Fibroblast of skin of left biceps (primary cell): ENCODE results near the gene EYA4.
A peak's percentile ranks its signal among the peaks of the same experiment; 100 is the strongest.

Experiments used
- DNase-seq, 2 experiments: peaks; one replicate each; pipeline ENCODE4 v3.0.0-alpha.2; 2013; ENCODE audit warnings: low read depth in 2 of 2

EYA4 gene

GRCh38 chr6:133456439-133456838, 215.3 kb downstream of the EYA4 start:
- no peak for DNase-seq

- DNase-seq: no peak
Measured at GRCh38 chr6:133456944-133457343, 215.8 kb downstream of the EYA4 start.

GRCh38 chr6:133460101-133460500, 218.9 kb downstream of the EYA4 start:
- no peak for DNase-seq

- no peak for DNase-seq
Measured at GRCh38 chr6:133463790-133464189, 222.6 kb downstream of the EYA4 start.

GRCh38 chr6:133466680-133467079, 225.5 kb downstream of the EYA4 start:
- peak in 1 of 2 experiments; percentile 7 for DNase-seq

- DNase-seq: no peak
Measured at GRCh38 chr6:133467231-133467981, 226.2 kb downstream of the EYA4 start.

GRCh38 chr6:133467982-133468380, 226.8 kb downstream of the EYA4 start:
- no peak for DNase-seq

- no peak for DNase-seq
Measured at GRCh38 chr6:133468591-133468990, 227.4 kb downstream of the EYA4 start.

- no peak for DNase-seq
Measured at GRCh38 chr6:133474516-133474915, 233.4 kb downstream of the EYA4 start.

- DNase-seq: no peak
Measured at GRCh38 chr6:133478673-133479072, 237.5 kb downstream of the EYA4 start.

GRCh38 chr6:133487174-133487573, 246.0 kb downstream of the EYA4 start:
- no peak for DNase-seq

- DNase-seq: no peak
Measured at GRCh38 chr6:133495205-133495903, 254.2 kb downstream of the EYA4 start.

GRCh38 chr6:133499662-133500061, 258.5 kb downstream of the EYA4 start:
- no peak for DNase-seq

GRCh38 chr6:133501675-133502270, 260.6 kb downstream of the EYA4 start:
- DNase-seq: no peak

GRCh38 chr6:133502441-133503335, 261.5 kb downstream of the EYA4 start:
- DNase-seq: peak; percentile 79 to 80

GRCh38 chr6:133503336-133503729, 262.2 kb downstream of the EYA4 start:
- peak; percentile 15 to 25 for DNase-seq

- no peak for DNase-seq
Measured at GRCh38 chr6:133504158-133504557, 263.0 kb downstream of the EYA4 start.

- DNase-seq: no peak
Measured at GRCh38 chr6:133504761-133505160, 263.6 kb downstream of the EYA4 start.

GRCh38 chr6:133505681-133506080, 264.5 kb downstream of the EYA4 start:
- no peak for DNase-seq

- peak; percentile 11 to 17 for DNase-seq
Measured at GRCh38 chr6:133512410-133513016, 271.4 kb downstream of the EYA4 start.

- no peak for DNase-seq
Measured at GRCh38 chr6:133523816-133524215, 282.7 kb downstream of the EYA4 start.
